ENCODE results near the gene FSTL3. TPM values are rescaled to one million over a fixed set of nuclear protein-coding genes. Genes with fewer than 3 reads are reported as not detected.
"Not testable (repeated sequence)": the region's sequence is repeated elsewhere in the genome, so short reads cannot be mapped to it uniquely, and the experiment has no call there.

FSTL3 gene
- polyA plus RNA-seq, 3 donors, result 21.7 to 24.4 (median 23.3) TPM

- DNase-seq, result peak; percentile 66
Measured at GRCh38 chr19:679418-680286, 3.5 kb downstream of the FSTL3 start.

GRCh38 chr19:680287-681028, 4.3 kb downstream of the FSTL3 start:
- peak; percentile 97 for DNase-seq

- DNase-seq, result no peak
Measured at GRCh38 chr19:681029-682019, 5.1 kb downstream of the FSTL3 start.

- no peak for DNase-seq
Measured at GRCh38 chr19:682678-683320, 6.6 kb downstream of the FSTL3 start.

GRCh38 chr19:685454-685931, 9.3 kb downstream of the FSTL3 start:
- no peak for DNase-seq

- no peak for DNase-seq
Measured at GRCh38 chr19:686589-687297, 10.6 kb downstream of the FSTL3 start.

- DNase-seq, result no peak
Measured at GRCh38 chr19:687569-688166, 11.5 kb downstream of the FSTL3 start.

GRCh38 chr19:688214-688613, 12.0 kb downstream of the FSTL3 start:
- no peak for DNase-seq

GRCh38 chr19:688992-689391, 12.8 kb downstream of the FSTL3 start:
- DNase-seq, result no peak

- DNase-seq, result no peak
Measured at GRCh38 chr19:690203-690602, 14.0 kb downstream of the FSTL3 start.

GRCh38 chr19:694481-695351, 18.5 kb downstream of the FSTL3 start:
- no peak for DNase-seq

- DNase-seq, result no peak
Measured at GRCh38 chr19:695352-695949, 19.3 kb downstream of the FSTL3 start, which contains the start of gene PRSS57. PRSS57 (minus strand) TSS chr19:695452; CDS start chr19:695430, 22 bp downstream.

GRCh38 chr19:698529-698928, 22.3 kb downstream of the FSTL3 start:
- DNase-seq, result not testable (repeated sequence)

- DNase-seq, result not testable (repeated sequence)
Measured at GRCh38 chr19:699885-700284, 23.7 kb downstream of the FSTL3 start.

GRCh38 chr19:702847-703246, 26.7 kb downstream of the FSTL3 start:
- not testable (repeated sequence) for DNase-seq

GRCh38 chr19:703329-703650, 27.1 kb downstream of the FSTL3 start:
- DNase-seq, result no peak

- no peak for DNase-seq
Measured at GRCh38 chr19:703651-704446, 27.7 kb downstream of the FSTL3 start.

- DNase-seq, result no peak
Measured at GRCh38 chr19:704447-704741, 28.2 kb downstream of the FSTL3 start.

Measured in renal pelvis (tissue), 4 donors.